GM18517 (cell line): Measurements from ENCODE around the gene FHOD3.

ENCODE experiments used
- ATAC-seq: cut with Tn5 transposase; IDR thresholded peaks from one replicate; pipeline ENCODE4 v1.9.1; 2021; ENCODE audit warnings: mild to moderate bottlenecking, moderate library complexity; ENCODE audit not compliant: unreplicated experiment

FHOD3 gene

GRCh38 chr18:36580266-36580665 lies 282.8 kb downstream of the FHOD3 start:
- ATAC-seq, result no peak

DNA sequence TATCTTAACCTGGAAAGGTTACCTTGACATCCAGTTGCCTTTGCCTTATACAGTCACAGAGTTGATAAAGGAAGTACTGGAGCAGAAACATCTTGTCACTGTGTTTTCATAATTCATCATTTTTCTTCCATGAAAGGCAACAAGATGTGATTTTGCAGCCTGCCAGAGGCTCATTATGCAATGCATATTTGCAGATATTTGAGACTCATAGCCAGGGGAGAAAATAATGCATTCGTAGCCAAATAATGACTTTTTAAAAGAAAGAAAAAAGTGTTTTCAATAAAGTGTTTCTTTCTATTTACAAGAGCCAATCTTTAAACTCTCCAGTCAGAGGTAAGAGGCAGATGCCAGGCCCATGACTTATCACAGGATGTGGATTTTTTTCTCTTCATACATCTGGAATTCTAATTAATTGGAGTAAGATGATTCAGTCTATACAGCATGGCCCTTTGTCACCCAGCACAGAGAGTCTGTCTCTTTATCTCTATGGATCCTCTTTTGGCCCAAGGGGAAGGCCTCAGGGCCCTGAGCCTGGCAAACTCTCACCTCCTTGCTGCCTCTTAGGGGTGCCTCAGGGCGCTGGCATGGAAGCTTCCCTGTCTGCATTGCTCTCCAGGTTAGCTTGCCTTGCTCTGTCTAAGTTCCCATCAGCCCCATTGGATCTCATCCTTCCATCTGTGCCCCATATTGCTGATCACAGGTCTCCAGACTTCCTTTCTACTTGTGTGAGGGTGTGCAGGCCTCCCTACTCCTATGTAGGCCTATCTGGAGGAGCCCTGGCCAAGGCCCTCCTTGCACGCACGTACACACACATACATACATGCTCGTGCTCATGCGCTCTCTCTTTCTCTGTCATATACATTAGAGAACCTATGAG lies 283.6 kb downstream of the FHOD3 start:
- no peak for ATAC-seq

GRCh38 chr18:36582988-36583745 lies 285.7 kb downstream of the FHOD3 start:
- ATAC-seq, result no peak

DNA sequence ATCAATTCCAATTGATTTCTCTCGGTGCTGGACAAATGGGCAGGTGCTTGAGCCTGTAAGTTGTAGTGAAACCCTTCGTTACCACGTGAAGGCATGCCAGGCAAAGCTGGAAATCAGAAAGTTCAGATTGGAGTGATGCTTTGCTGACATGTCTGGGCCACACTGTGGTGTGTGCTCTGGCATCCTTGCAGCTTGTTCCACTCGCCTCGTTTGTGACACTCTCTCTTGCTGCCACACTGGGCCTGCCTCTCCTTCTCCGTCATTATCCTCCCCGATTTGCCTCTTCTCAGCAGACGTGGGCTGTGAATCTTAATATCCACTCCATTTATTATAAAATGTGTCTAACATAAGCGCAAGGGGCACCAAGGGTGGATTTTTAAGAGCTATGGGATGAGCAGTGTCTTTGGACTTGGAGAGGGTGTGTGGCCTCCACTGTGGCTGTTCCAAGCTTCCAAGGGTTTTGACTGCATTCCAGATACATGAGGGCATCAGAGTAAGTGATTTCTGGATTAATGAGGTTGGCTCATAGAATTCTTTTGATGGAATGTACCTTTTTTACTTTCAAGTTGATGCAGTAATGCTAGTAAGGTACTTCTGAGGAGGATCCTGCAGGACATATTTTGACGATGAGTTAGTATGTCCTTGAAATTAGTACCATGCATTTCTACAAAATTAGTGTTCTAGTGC lies 292.5 kb downstream of the FHOD3 start:
- no peak for ATAC-seq

- no peak for ATAC-seq
Observed at GRCh38 chr18:36590621-36591580, 293.4 kb downstream of the FHOD3 start.

DNA sequence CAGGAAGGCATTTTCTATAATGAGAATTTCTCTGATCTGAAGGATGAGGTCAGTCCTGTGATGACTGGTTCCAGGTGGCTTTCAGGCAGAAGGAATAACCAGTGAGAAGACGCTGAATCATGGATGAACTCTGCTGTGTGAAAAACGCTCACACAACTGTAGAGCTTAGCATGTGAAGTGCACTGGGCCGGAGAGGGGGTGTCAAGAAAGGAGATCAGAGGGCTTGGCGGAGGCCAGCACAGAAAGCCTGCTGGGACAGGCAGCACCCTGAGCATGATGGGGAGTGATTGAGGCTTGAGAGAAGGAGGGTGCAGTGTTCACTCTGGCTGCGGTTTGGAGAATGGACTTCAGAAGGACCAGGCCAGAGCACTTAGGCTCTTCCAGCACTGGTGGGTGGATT lies 294.8 kb downstream of the FHOD3 start:
- ATAC-seq, result no peak

GRCh38 chr18:36593001-36593400 lies 295.5 kb downstream of the FHOD3 start:
- ATAC-seq, result no peak

GRCh38 chr18:36593641-36594040 lies 296.1 kb downstream of the FHOD3 start:
- no peak for ATAC-seq

- no peak for ATAC-seq
Observed at GRCh38 chr18:36594621-36595020, 297.1 kb downstream of the FHOD3 start.

GRCh38 chr18:36595046-36595817 lies 297.7 kb downstream of the FHOD3 start:
- ATAC-seq, result no peak

DNA sequence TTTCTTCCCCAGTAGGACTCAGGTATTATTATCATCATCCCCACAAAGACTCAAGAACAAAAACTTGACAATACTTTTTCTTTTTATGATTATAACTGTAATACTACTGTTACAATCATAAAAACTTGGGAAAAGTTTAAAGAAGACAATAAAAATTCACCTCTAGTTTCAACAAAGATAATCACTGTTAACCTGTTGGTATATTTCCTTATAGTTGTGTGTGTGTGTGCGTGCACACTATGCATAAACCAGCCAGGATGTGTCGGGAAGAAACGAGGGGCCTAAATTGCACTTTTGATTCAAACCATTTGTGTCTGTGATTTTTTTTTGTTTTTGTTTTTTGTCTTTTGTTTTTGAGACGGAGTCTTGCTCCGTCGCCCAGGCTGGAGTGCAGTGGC lies 298.3 kb downstream of the FHOD3 start:
- no peak for ATAC-seq

DNA sequence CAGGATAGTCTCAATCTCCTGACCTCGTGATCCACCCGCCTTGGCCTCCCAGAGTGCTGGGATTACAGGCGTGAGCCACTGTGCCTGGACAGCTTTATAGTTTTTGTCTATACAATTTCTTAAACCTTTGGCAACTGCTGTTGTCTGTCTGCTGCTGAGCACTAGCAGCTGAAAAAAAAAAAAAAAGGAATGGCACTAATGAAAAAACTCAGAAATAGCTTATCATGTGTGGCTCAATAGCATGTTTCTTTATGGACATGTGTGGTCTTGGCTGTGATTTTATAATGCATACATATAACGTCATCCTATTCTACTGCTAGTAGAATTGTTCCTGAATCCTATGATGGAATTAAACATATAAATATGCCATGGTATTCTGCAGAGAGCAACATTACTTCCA lies 300.1 kb downstream of the FHOD3 start:
- ATAC-seq, result no peak

DNA sequence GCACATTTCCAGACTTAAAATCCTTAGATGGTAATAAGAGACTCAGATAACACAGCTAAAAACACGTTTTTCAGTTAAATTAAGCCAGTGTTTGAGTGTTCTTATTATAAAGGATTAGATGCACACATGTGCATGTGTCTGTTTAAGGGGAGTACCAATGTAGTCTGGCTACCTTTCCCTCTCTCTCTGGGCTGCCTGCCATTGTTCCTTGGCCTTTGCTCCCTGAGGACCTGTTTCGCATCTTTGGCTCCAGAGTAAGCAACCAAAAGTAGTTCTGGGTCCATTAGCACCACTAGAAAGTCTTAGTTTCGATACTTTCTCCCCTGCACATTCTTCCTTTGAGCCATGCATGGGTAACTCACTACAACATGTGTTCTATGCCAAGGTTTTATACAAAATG lies 303.0 kb downstream of the FHOD3 start:
- ATAC-seq, result no peak

GRCh38 chr18:36601316-36601715 lies 303.8 kb downstream of the FHOD3 start:
- ATAC-seq, result no peak

- no peak for ATAC-seq
Observed at GRCh38 chr18:36602071-36602470, 304.6 kb downstream of the FHOD3 start.

DNA sequence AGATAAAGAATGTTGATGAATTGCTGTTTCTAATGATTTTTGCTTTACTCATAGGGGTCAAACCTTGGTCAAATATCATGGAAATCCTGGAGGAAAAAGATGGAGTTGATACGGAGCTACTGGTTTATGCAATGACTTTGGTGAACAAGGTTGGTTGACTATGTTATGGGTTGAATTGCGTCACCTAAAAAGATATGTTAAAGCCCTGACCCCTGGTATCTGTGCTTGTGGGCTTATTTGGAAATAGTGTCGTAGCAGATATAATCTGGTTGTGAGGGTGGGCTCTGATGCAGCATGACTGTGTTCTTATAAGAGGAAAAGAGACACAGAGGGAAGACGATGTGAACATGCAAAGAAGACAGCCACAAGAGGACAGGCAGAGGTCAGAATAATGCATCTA lies 305.1 kb downstream of the FHOD3 start:
- no peak for ATAC-seq

- ATAC-seq, result no peak
Observed at GRCh38 chr18:36608107-36608506, 310.6 kb downstream of the FHOD3 start.

DNA sequence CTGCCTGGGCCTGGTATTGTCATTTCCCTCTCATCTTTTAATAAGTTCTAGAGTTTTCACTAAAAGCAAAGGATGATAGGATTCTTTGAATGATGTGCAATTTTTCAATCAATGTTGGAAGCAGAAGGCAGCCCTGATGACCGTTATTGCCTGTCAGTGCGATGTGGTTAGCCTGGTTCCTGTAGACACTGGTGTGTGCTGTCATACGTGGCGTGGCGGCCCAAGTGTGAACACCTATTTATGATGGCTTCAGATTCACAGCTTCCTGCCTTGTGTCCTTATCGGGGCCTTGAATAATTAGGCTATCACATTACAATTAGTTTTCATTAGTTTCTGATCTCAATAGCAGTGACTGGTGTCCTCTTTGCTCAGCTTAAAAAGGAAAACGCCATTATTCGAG lies 312.7 kb downstream of the FHOD3 start:
- no peak for ATAC-seq

- no peak for ATAC-seq
Observed at GRCh38 chr18:36610661-36611060, 313.1 kb downstream of the FHOD3 start.

DNA sequence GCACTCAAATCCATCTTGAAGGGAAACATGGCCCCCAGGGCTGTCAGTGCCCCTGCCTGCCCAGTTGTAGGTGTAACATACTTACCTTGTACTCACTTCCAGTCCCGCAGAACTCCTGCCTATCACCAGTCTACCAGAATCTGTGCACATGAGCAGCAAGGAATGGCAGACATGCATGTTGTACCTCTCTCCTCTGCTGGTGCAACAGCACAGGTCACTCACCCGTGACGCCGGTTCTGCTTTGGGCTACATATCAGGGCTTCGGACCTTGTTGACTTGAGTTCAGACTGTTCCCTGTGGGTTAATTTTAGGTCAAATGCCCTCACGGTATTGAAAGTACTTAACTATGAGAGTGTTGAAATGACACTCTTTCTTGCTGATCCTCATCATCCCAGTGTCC lies 315.6 kb downstream of the FHOD3 start:
- ATAC-seq, result no peak
